Measurements from ENCODE around the gene NPDC1.

NPDC1 gene

GRCh38 chr9:137039611-137040366, 6.2 kb downstream of the NPDC1 start:
- Histone ChIP-seq H3K9me3 (ENCODE audit: control insufficient read depth, low read length) (no peaks in the 10 kb centered on the region), H3K36me3 (ENCODE audit: control insufficient read depth, insufficient read depth, low read length) (no peaks in the 10 kb centered on the region)

GRCh38 chr9:137038916-137039315, 7.1 kb downstream of the NPDC1 start:
- H3K4me2 ChIP-seq (ENCODE audit: low read length), result no peak overlapping the region
- H3K9me3 ChIP-seq (ENCODE audit: control insufficient read depth, low read length), result no peaks in the 10 kb centered on the region
- H3K9ac ChIP-seq, result no peak overlapping the region
- no peaks in the 10 kb centered on the region for H3K79me2 ChIP-seq
- TF ChIP-seq, protein P1, sequence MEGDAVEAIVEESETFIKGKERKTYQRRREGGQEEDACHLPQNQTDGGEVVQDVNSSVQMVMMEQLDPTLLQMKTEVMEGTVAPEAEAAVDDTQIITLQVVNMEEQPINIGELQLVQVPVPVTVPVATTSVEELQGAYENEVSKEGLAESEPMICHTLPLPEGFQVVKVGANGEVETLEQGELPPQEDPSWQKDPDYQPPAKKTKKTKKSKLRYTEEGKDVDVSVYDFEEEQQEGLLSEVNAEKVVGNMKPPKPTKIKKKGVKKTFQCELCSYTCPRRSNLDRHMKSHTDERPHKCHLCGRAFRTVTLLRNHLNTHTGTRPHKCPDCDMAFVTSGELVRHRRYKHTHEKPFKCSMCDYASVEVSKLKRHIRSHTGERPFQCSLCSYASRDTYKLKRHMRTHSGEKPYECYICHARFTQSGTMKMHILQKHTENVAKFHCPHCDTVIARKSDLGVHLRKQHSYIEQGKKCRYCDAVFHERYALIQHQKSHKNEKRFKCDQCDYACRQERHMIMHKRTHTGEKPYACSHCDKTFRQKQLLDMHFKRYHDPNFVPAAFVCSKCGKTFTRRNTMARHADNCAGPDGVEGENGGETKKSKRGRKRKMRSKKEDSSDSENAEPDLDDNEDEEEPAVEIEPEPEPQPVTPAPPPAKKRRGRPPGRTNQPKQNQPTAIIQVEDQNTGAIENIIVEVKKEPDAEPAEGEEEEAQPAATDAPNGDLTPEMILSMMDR (IDR thresholded peaks at IDR 0.05), result no peak
- no peaks in the 10 kb centered on the region for H3K36me3 ChIP-seq (ENCODE audit: control insufficient read depth, insufficient read depth, low read length)
- H3K4me1 ChIP-seq, result no peaks in the 10 kb centered on the region
- no peak overlapping the region for H3K27ac ChIP-seq
- no peaks in the 10 kb centered on the region for H3K27me3 ChIP-seq (ENCODE audit: control insufficient read depth, insufficient read depth, low read length)
- H2AFZ ChIP-seq, result no peak overlapping the region
- H3K4me3 ChIP-seq (ENCODE audit: low read depth, low read length), result no peak overlapping the region

More at GRCh38 chr9:137039611-137040366, 6.2 kb downstream of the NPDC1 start:
- no peak overlapping the region for H3K27ac ChIP-seq
- TF ChIP-seq, protein P1 (IDR thresholded peaks at IDR 0.05), result no peak
- H3K79me2 ChIP-seq, result no peaks in the 10 kb centered on the region
- H3K9ac ChIP-seq, result no peak overlapping the region
- no peak overlapping the region for H2AFZ ChIP-seq
- no peak overlapping the region for H3K4me3 ChIP-seq (ENCODE audit: low read depth, low read length)
- H3K4me2 ChIP-seq (ENCODE audit: low read length), result no peak overlapping the region
- H3K4me1 ChIP-seq, result peaks cover 2% of the 10 kb centered on the region
- no peaks in the 10 kb centered on the region for H3K27me3 ChIP-seq (ENCODE audit: control insufficient read depth, insufficient read depth, low read length)

DNA sequence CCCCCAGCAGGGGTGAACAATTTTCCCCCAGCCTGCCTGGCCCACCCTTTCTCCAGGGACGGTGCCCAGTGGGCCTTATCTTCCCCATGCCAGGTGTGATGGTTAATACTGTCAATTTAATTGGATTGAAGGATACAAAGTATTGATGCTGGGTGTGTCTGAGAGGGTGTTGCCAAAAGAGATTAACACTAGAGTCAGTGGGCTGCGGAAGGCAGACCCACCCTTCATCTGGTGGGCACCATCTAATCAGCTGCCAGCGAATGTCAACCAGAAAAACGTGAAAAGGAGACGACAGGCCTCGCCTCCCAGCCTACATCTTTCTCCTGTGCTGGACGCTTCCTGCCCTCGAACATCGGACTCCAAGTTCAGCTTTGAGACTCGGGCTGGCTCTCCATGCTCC, 8.5 kb downstream of the NPDC1 start:
- no peak overlapping the region for H3K4me3 ChIP-seq (ENCODE audit: low read depth, low read length)
- H3K27me3 ChIP-seq (ENCODE audit: control insufficient read depth, insufficient read depth, low read length), result no peaks in the 10 kb centered on the region
- H3K4me1 ChIP-seq, result no peaks in the 10 kb centered on the region
- H3K27ac ChIP-seq, result no peak overlapping the region
- H3K79me2 ChIP-seq, result no peaks in the 10 kb centered on the region
- TF ChIP-seq, protein P1 (IDR thresholded peaks at IDR 0.05), result no peak
- no peak overlapping the region for H2AFZ ChIP-seq
- no peak overlapping the region for H3K9ac ChIP-seq
- H3K36me3 ChIP-seq (ENCODE audit: control insufficient read depth, insufficient read depth, low read length), result no peaks in the 10 kb centered on the region
- no peak overlapping the region for H3K4me2 ChIP-seq (ENCODE audit: low read length)
- no peaks in the 10 kb centered on the region for H3K9me3 ChIP-seq (ENCODE audit: control insufficient read depth, low read length)

DNA sequence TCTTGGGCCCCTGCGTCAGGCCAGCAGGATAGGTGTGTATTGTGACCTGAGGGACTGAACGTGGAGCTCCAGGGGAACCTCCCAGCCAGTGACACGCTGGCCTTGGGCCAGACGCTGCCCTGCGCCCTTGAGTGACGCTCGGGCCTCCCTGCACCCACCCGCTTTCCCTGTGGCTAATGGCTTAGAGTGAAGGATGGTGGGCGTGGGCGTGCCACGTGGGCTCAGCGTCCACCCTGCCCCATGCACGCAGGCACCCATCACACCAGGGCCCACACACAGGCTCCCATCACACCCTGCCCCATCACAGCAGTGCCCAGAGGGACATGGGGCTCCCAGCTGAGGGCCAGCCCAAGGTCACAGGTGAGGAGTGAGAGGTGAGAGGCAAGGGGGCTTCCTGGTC, 8.9 kb downstream of the NPDC1 start:
- Histone ChIP-seq H3K9me3 (ENCODE audit: control insufficient read depth, low read length) (no peaks in the 10 kb centered on the region), H3K79me2 (no peaks in the 10 kb centered on the region), H3K4me1 (no peaks in the 10 kb centered on the region), H3K9ac (no peak overlapping the region), H2AFZ (no peak overlapping the region), H3K4me2 (ENCODE audit: low read length) (no peak overlapping the region), H3K27ac (no peak overlapping the region), H3K27me3 (ENCODE audit: control insufficient read depth, insufficient read depth, low read length) (no peaks in the 10 kb centered on the region), H3K4me3 (ENCODE audit: low read depth, low read length) (no peak overlapping the region), H3K36me3 (ENCODE audit: control insufficient read depth, insufficient read depth, low read length) (no peaks in the 10 kb centered on the region)
- TF ChIP-seq, protein P1 (IDR thresholded peaks at IDR 0.05), result no peak

DNA sequence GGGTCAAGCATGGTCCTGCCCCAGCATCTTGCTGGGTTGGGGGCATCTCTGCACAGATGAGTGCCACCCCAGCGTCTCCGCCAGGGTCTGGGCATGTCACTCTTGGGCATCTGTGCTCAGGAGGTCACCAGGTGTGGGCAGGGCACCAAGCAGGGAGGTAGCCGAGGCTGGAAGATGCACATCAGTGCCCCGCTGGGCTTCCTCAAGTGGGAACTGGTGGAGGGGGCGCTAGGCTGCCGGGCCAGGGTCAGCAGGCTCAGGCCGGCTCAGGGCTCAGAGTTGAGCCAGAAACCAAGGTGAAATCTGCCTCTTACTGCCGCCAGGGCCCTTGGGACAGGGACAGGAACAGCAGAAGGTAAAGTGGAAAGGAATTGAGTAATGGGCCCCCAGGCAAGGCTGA, 10.0 kb downstream of the NPDC1 start:
- TF ChIP-seq, protein P1 (IDR thresholded peaks at IDR 0.05), result no peak
- no peaks in the 10 kb centered on the region for H3K4me1 ChIP-seq
- H3K4me3 ChIP-seq (ENCODE audit: low read depth, low read length), result no peak overlapping the region
- H3K9me3 ChIP-seq (ENCODE audit: control insufficient read depth, low read length), result no peaks in the 10 kb centered on the region
- H3K4me2 ChIP-seq (ENCODE audit: low read length), result no peak overlapping the region
- no peak overlapping the region for H3K9ac ChIP-seq
- no peaks in the 10 kb centered on the region for H3K36me3 ChIP-seq (ENCODE audit: control insufficient read depth, insufficient read depth, low read length)
- H3K27ac ChIP-seq, result no peak overlapping the region
- H2AFZ ChIP-seq, result no peak overlapping the region
- no peaks in the 10 kb centered on the region for H3K27me3 ChIP-seq (ENCODE audit: control insufficient read depth, insufficient read depth, low read length)
- no peaks in the 10 kb centered on the region for H3K79me2 ChIP-seq
